Stimulated activated CD4-positive, alpha-beta T cell treated with anti-CD3 and anti-CD28 coated beads, Interleukin-4, amount 100 ng/mL, for 4 hours (primary cell): ENCODE results near the gene STAT5B.
"Not testable (repeated sequence)": the region's sequence is repeated elsewhere in the genome, so short reads cannot be mapped to it uniquely, and the experiment has no call there.

Source experiments
- DNase-seq, 2 experiments: peaks; one replicate each; pipeline ENCODE4 v3.0.0-alpha.2; 2020

Gene STAT5B

DNA sequence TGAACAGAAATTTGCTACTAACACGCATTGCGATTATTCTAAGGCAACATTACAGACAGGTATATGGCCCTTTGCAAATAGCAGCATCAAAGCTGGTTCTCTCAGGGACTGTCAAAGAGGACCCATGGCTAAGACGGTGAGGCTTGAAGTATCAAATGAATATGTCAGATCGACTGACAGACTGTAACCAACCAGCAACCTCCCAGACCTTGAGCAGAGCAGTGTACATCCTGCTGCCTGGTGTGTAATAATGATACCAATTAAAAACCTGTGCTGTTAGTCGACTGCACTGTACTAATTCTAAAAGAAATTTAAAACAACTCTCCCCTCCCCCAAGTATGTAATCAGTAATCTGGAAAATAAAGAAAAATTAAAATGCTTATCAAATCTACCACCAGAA, 46.0 kb downstream of the STAT5B start:
- no peak for DNase-seq

- DNase-seq: no peak
Measured at GRCh38 chr17:42227849-42228700, 48.1 kb downstream of the STAT5B start.

DNA sequence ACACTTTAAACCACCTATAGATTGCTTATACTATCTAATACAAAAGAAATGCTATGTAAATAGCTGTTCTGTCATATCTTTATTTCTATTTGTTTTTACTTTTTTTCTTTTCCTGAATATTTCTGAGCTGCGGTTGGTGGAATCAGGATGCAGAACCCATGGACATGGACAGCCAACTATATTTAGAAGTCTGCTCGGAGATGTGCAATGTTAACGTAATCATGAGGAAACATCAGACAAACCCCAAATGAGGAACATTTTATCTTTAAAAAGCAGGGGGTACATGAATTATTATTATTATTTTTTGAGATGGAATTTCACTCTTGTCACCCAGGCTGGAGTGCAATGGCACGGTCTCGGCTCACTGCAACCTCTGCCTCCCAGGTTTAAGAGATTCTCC, 50.5 kb downstream of the STAT5B start:
- no peak for DNase-seq

GRCh38 chr17:42224651-42225050, 51.5 kb downstream of the STAT5B start:
- DNase-seq: no peak

GRCh38 chr17:42221886-42222745, 54.1 kb downstream of the STAT5B start:
- DNase-seq: peak; percentile 48 to 53

- not testable (repeated sequence) for DNase-seq
Measured at GRCh38 chr17:42219280-42219679, 56.9 kb downstream of the STAT5B start.

DNA sequence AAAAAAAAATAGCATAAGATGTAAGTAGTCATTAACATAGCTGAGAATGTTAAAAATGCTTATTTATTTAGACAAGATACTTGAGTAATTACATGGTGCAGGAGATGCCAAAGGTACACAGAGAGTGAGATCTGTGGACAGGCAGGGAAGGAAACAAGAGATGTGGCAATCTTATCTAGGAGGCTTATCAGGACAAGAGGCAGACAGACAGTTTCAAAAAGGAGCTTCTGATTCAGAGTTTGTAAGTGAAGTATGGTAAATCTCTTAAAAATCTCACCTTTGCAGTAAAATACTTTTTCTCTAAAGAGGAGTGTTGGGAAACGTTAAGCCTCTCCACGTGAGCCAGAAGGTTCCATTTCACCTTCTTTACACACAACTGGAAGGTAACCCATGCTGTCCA, 62.0 kb downstream of the STAT5B start:
- DNase-seq: no peak

DNA sequence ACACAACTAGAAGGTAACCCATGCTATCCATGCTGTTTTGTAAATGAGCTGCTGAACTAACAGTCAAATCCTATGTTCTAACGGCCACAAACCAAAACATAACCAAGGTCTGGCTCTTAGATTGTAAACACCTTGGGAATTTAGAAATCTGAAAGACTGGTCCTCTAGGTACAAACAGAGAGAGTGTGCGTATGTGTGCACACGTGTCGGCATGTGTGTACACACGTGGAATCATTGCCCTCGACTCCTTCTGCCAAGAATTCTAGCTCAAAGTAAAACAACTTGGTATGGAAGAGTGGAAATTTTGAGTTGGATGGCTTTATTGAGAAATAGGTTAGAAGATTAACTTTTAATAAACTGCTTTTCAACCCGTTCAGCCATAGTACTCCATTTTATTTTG, 63.8 kb downstream of the STAT5B start:
- DNase-seq: no peak

GRCh38 chr17:42211921-42212341, 64.3 kb downstream of the STAT5B start:
- not testable (repeated sequence) for DNase-seq

DNA sequence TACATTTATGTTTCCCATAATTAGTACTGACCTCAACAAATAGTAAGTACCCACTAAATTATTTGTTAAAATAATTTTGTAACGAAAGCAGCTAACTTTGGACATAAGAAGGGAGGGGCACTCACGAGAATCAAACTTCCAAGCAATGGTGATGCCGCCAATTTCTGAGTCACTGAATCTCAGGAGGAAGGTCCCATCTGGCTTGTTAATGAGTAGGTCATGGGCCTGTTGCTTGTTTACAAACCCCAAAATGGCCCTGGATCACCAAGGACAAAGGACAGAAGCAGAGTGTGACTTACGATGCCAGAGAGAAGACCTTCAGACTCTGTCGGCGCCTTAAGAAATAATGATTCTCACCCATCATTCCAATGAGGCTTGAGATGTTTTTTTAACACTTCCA, 66.1 kb downstream of the STAT5B start:
- DNase-seq: no peak

GRCh38 chr17:42206153-42206612, 70.0 kb downstream of the STAT5B start:
- DNase-seq: not testable (repeated sequence)

GRCh38 chr17:42203354-42203753, 72.8 kb downstream of the STAT5B start:
- no peak for DNase-seq

DNA sequence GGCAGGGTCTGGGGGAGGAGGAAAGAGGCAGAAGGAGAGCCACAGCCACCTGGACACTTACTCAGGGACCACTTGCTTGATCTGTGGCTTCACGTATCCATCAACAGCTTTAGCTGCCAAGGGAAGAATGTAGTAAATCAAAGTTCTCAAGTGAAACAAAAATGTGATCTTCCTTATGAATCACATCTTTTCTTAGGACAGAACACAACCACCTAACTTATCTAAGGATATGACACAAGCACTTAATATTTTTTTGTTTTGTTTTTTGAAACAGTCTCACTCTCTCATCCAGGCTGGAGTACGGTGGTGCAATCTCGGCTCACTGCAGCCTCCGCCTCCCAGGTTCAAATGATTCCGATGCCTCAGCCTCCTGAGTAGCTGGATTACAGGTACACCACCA, 73.5 kb downstream of the STAT5B start:
- no peak for DNase-seq

DNA sequence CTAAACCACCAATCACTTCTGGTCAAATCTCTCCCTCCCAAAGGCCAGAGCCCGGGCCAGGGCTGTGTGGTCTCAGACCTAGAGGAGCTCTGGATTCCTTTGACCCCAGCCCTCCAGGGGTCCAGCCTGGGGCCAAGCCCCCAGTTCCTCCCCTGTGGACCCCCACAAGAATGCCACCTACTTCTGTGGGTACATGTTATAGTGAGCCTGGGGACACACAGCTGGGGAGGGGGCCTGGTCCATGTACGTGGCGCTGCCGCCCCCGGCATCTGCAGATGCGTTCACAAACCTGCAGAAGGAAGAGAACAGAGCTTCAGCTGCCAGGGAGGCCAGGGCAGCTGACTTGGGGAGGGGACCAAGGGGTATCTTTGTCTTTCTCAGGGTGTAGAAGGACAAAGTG, 74.0 kb downstream of the STAT5B start:
- no peak for DNase-seq

DNA sequence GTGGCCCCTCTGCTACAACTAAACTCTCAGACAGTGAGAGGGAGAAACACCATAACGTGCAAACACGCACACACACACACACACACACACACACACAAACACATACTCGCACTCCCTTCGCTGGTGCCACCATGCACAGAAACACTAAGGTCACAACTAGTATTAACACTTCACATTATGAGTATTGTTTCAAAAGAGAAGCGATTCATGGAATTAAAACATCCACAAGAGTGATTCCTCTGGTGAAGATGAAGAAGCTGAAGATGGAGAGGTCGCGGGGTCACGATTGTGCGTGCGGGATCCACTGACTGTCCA, 74.8 kb downstream of the STAT5B start:
- no peak for DNase-seq

DNA sequence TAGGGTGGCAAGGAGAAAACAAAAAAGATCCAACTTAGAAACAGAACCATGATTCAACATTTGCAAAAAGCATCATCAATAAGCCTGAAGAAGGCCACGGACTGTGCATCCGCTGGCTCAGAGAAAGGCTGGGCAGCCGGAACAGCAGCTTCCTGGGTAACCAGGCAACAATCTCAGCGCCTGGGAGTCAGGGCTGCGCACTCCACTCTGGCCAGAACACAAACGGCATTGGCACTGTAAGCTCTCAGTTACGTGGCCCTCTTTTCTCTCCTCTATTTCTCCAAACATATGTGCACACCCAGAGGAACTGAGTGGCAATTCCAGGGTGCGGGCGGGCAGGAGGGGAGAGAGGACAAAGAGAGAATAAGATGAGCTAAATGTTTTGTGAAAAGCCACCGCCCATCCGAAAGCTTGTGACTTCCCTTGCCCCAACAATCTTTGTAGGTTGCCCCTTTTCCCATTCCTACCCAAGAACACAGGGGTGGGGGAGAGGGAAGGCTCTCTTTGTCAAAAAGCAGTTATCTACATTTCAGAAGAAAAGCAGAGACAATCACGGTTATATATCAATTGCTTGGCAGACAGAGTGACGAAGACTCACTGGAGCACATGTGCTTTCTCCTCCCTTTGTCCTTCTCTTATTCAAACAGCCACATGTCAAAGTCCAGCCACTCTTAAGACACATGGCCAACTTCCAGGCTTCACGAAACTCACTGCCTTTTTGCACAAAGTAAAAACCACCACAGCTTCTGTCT, 75.3 kb downstream of the STAT5B start:
- no peak for DNase-seq

DNA sequence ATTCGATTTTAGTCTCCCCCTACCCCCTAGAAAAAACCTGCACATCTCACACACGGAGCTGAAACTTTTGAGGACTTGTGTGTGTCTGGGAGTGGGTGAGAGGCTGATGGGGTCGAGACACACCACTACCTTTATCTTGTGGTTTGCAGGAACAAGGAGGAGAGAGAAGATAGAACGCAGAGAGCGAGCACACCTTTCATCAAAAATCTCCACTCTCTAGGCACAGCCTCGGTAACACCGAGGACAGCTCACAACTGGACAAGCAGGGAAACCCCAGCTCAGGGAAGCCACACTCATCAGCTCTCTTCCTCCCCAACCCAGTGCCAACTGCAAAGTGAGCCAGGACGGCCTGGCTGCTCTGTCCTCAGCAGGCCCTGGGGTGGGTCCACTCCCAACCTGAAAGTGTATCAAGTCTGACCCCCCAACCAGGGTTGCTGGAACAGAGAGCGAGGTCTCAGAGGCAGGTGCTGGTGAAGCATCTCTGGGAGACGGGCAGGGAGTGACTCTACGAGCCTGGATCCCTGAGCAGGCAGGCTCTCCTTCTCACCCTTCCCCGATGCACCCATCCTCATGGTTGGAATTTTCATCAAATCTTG, 76.7 kb downstream of the STAT5B start:
- no peak for DNase-seq

GRCh38 chr17:42198897-42199296, 77.3 kb downstream of the STAT5B start:
- DNase-seq: no peak

DNA sequence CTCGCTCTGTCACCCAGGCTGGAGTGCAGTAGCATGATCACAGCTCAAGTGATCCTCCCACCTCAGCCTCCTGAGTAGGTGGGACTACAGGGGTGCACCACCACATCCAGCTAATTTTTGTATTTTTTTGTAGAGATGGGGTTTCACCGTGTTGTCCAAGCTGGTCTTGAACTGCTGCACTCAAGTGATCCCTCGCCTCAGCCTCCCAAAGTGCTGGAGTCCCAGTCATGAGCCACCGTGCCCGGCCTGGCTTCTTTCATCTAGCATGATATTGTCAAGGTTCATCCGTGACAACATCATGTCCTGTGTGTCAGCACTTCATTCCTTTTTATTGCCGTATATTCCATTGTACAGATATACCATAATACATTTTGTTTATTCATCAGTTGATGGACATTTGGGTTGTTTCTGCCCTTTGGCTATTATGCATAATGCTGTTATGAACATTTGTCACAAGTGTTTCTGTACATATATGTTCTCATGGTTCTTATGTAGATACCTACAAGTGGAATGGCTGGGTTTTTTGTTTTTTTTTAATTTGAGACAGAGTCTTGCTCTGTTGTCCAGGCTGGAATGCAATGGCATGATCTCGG, 78.5 kb downstream of the STAT5B start:
- no peak for DNase-seq

GRCh38 chr17:42193969-42194899, 82.0 kb downstream of the STAT5B start, which contains the start of gene GHDC:
GHDC (minus strand) TSS chr17:42194494; CDS start chr17:42193581, 913 bp downstream.
- peak; percentile 68 to 78 for DNase-seq
